Heart left ventricle (tissue), 16 donors: ENCODE results near the gene SNX8. TPM values are rescaled to one million over a fixed set of nuclear protein-coding genes. Genes with fewer than 3 reads are reported as not detected.

ENCODE experiments used
- ATAC-seq, 4 donors: fragments of 200-7000 bp; cut with Tn5 transposase; one replicate each; pipeline ENCODE4 v1.9.1; 2020 to 2022; ENCODE audit warnings: moderate library complexity in 4 of 4, mild to moderate bottlenecking in 3 of 4, moderate number of reproducible peaks in 1 of 4
- DNase-seq, 5 donors: peaks; one replicate each; pipeline ENCODE4 v3.0.0-alpha.2; 2020
- H3K27ac ChIP-seq, 12 donors: fragments of 200-600 bp; sonication (generic) in 4 of 12; one replicate each; pipeline versions ENCODE4 v1.5.0 to v1.8.0; 2016 to 2022; ENCODE audit warnings: mild to moderate bottlenecking in 2 of 12
- H3K27me3 ChIP-seq, 9 donors: fragments of 200-600 bp; sonication (generic) in 2 of 9; one replicate each; pipeline versions ENCODE4 v1.5.1 to v1.8.0; 2016 to 2022; ENCODE audit warnings: mild to moderate bottlenecking in 3 of 9
- H3K36me3 ChIP-seq, 9 donors: fragments of 200-600 bp; sonication (generic) in 2 of 9; one replicate each; pipeline versions ENCODE4 v1.5.0 to v1.8.0; 2018 to 2022; ENCODE audit warnings: mild to moderate bottlenecking in 2 of 9
- H3K4me1 ChIP-seq, 12 donors: fragments of 200-600 bp; sonication (generic) in 4 of 12; one replicate each; pipeline versions ENCODE4 v1.5.0 to v1.8.0; 2016 to 2022; ENCODE audit warnings: mild to moderate bottlenecking in 3 of 12
- H3K4me3 ChIP-seq, 12 donors: fragments of 200-600 bp; sonication (generic) in 4 of 12; one replicate each; pipeline versions ENCODE4 v1.5.0 to v1.8.0; 2017 to 2022; ENCODE audit warnings: mild to moderate bottlenecking in 9 of 12, moderate library complexity in 4 of 12
- H3K9me3 ChIP-seq, 12 donors: fragments of 200-600 bp; sonication (generic) in 4 of 12; one replicate each; pipeline versions ENCODE4 v1.5.0 to v1.8.0; 2016 to 2022; ENCODE audit warnings: mild to moderate bottlenecking in 1 of 12
- POLR2A ChIP-seq, 2 donors: fragments of 450-650 bp; IDR thresholded peaks; one replicate each; pipeline ENCODE4 v1.6.1; 2017; ENCODE audit warnings: antibody characterized with exemption in 2 of 2, mild to moderate bottlenecking in 2 of 2, moderate library complexity in 2 of 2
- WGBS, 4 donors: extraction: QIAGEN DNeasy Blood & Tissue Kit in 2 of 4; methylation state at CpG; one replicate each; pipeline versions ENCODE4 v1.1.5 to v1.1.7; 2013 to 2018; 5-methylcytosine and 5-hydroxymethylcytosine counted together
- intact Hi-C, 10 donors: fragments of 100-400 bp; cut with DNase I; formaldehyde crosslinking; loops; one replicate each; pipeline versions ENCODE4 v1.11.1 to v1.14.2; 2022
- microRNA-seq, 4 donors: library from miRNA; unstranded; fragments of <30 nt; microRNA quantifications; one replicate each; pipeline versions ENCODE4 to v1.2.0, GENCODE V29; 2017 to 2020
- polyA plus RNA-seq, 2 donors: library from polyadenylated mRNA; stranded (reverse); fragments of 200-250 nt; gene quantifications; one replicate each; pipeline ENCODE4 v1.2.3, GENCODE V29; 2013
- total RNA-seq, 9 donors: library from RNA; depleted of rRNA in 2 of 9; stranded (reverse); fragments of >200 nt in 2 of 9; fragmentation: NEBNext Ultra II Directional in 3 of 9; extraction: Animal tissue kit (Norgen Biotek cat#: 25700) in 3 of 9; gene quantifications; one replicate each; pipeline versions ENCODE4 v1.1.0 to v1.2.4, GENCODE V29; 2016 to 2023
- TF ChIP-seq, protein P1 (sequence below), 12 donors: fragments of 200-600 bp; sonication (generic) in 4 of 12; IDR thresholded peaks; one replicate each; pipeline versions ENCODE4 v1.5.0 to v1.8.0; 2018 to 2022; ENCODE audit warnings: antibody characterized with exemption in 12 of 12, mild to moderate bottlenecking in 5 of 12
- donor health status: ischemic (EF 13 %, LVEDD 7.1; RV severe dilation, severe dysfunction).
- donor health status: healthy with polysubstance abuse.
- donor health status: DM: no; HTN: yes; CAD: no.
- donor health status: DM: no; HTN: no; CAD: no.
- donor health status: ischemic (EF 25% LVEDD 6.9; RV normal size, moderate dysfunction).
- donor health status: ischemic (EF 25% LVEDD 5.7; RV mildly dilated, moderate dysfunction).
- donor health status: healthy.
- donor health status: DM: yes; HTN: yes; CAD: no.
- donor health status: ischemic (EF 35%, LVEDD 5.7; RV mildly dilated, moderate dysfunction).
- donor health status: nonischemic (EF 11% LVEDD 7.7; RV severe dilation, severe dysfunction).
- donor health status: DM: yes; HTN: yes; CAD: no.
- donor health status: PGD.
- donor health status: ischemic (EF 29% LVEDD 5.4; RV normal size, mild dysfunction).
- donor health status: nonischemic (EF 23%, LVEDD 6.1; RV moderate dilation, normal function).

SNX8 gene
- total and polyA plus RNA-seq, 11 donors, result 5.4 to 44.6 (median 19.4) TPM

DNA sequence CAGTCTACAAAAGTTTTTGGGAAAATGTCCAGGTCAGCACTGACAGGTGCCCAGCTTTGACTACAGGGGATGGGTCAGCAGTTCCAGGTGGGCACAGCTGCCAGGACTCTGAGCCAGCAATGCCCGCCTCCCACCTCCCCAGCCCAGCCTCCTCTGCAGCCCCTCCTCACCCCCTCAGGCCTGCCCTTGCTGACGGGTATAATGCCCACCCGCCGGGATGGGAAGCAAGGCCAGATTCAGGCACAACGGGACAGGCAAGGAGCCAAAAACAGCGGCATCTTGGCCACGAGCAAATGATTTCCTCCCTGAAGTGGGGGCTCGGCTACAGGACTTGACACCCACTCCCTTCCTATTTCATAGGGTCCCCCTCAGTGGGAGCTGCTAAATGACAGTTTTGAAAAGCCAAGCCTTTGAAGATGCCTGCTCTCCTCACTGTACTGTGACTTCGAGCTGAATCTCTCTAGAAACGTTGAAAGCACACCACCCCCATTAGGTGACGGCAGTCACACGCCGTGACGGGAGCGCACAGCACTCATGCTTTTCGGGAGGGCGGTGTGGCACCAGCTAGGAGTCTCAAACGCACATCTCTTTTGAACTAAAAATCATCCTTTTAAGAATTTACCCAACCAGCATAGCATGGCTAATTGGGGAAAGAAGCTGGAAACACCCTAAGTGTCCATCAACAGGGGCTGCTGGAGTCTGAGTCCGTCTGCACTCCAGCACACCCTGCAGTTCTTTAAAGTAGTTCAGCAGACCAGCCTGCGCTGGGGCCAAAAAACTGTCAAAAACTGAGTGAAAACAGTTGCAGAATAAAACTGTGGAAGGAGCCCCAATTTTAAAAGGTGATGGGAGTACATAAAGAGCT, 111.1 kb downstream of the SNX8 start:
- peak in 1 of 4 donors; percentile 50 for ATAC-seq
- 75 to 82% (median 78%) methylated on average over 19 to 20 of the region's 20 CpGs for WGBS, 4 donors
- peaks cover 0 to 11% (median 6%) of the 10 kb centered on the region in 12 donors for H3K4me1 ChIP-seq
- H3K27me3 ChIP-seq, result no peaks in the 10 kb centered on the region
- peak in 2 of 5 donors; percentile 16 to 36 for DNase-seq
- no peak overlapping the region for H3K4me3 ChIP-seq
- intact Hi-C loops, result loop anchor here in 7 of 10 donors (5.0 to 10.0 kb wide), 4 partner anchors 288 to 541 kb away; no protein-coding TSS in a partner anchor
- peaks cover 0 to 31% (median 19%) of the 10 kb centered on the region in 9 donors for H3K36me3 ChIP-seq
- H3K27ac ChIP-seq, result peak overlapping the region in 1 of 12 donors; percentile 5
- TF ChIP-seq, protein P1, sequence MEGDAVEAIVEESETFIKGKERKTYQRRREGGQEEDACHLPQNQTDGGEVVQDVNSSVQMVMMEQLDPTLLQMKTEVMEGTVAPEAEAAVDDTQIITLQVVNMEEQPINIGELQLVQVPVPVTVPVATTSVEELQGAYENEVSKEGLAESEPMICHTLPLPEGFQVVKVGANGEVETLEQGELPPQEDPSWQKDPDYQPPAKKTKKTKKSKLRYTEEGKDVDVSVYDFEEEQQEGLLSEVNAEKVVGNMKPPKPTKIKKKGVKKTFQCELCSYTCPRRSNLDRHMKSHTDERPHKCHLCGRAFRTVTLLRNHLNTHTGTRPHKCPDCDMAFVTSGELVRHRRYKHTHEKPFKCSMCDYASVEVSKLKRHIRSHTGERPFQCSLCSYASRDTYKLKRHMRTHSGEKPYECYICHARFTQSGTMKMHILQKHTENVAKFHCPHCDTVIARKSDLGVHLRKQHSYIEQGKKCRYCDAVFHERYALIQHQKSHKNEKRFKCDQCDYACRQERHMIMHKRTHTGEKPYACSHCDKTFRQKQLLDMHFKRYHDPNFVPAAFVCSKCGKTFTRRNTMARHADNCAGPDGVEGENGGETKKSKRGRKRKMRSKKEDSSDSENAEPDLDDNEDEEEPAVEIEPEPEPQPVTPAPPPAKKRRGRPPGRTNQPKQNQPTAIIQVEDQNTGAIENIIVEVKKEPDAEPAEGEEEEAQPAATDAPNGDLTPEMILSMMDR (IDR thresholded peaks at IDR 0.05), result no peak
- TF ChIP-seq POLR2A (IDR thresholded peaks at IDR 0.05), result no peak
- H3K9me3 ChIP-seq, result no peaks in the 10 kb centered on the region

DNA sequence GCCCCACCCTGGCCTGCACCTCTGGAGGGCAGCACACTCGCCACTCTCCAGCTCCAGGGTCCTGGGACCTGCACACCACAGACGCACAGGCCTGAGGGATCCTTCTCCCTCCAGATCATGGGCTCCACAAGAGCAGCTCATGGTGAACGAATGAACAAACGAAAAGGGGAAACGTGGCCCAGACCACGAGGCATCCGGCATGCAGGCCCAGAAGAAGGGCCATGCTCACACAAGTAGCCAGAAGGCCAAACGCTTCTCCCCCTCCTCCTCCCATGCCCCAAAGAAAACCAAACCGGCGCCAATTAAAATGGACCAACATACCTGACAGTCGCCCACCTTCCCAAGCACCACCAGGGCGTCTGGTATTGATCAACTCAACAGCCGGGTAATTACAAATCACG, 111.9 kb downstream of the SNX8 start:
- 90 to 95% (median 92%) methylated on average over 14 of the region's 14 CpGs for WGBS, 4 donors
- intact Hi-C loops, result loop anchor here in 7 of 10 donors (5.0 to 10.0 kb wide), 4 partner anchors 288 to 540 kb away; no protein-coding TSS in a partner anchor
- TF ChIP-seq, protein P1 (IDR thresholded peaks at IDR 0.05), result no peak
- no peak for TF ChIP-seq POLR2A (IDR thresholded peaks at IDR 0.05)
- no peaks in the 10 kb centered on the region for H3K9me3 ChIP-seq
- ATAC-seq (no peak), DNase-seq (peak in 1 of 5 donors; percentile 44)
- no peak overlapping the region for H3K4me3 ChIP-seq
- peaks cover 0 to 17% (median 6%) of the 10 kb centered on the region in 12 donors for H3K4me1 ChIP-seq
- H3K27ac ChIP-seq, result no peak overlapping the region
- H3K27me3 ChIP-seq, result no peaks in the 10 kb centered on the region
- peaks cover 0 to 23% (median 11%) of the 10 kb centered on the region in 9 donors for H3K36me3 ChIP-seq

Small RNA genes lying within 50 kb of the gene (microRNA-seq; reads per million reads assigned to microRNA genes)
- gene MIR6836, result 0 to 0.38 (median 0.10) reads per million in 4 donors

Other genes with a start within 250 kb of the SNX8 start
- 10 to 100 TPM; 11.1 to 29.7 (median 19.3) TPM for gene MAD1L1, start 81.5 kb downstream of the SNX8 start, total RNA-seq
- 10 to 100 TPM; 21.8 to 25.3 TPM for gene MAD1L1, start 81.5 kb downstream of the SNX8 start, polyA plus RNA-seq
- gene MRM2, start 72.2 kb downstream of the SNX8 start, total RNA-seq, result 10 to 100 TPM; 14.2 to 22.3 (median 20.3) TPM
- gene MRM2, start 72.2 kb downstream of the SNX8 start, polyA plus RNA-seq, result 10 to 100 TPM; 18.8 to 31.5 TPM
- 10 to 100 TPM in 8 of 9 donors, 1 to 10 TPM in 1; 9.8 to 18.4 (median 12.1) TPM for gene NUDT1, start 72.2 kb downstream of the SNX8 start, total RNA-seq
- 10 to 100 TPM; 18.9 to 23.7 TPM for gene NUDT1, start 72.2 kb downstream of the SNX8 start, polyA plus RNA-seq
- 10 to 100 TPM; 57.4 to 95.7 (median 72.4) TPM for gene EIF3B, start 40.4 kb upstream of the SNX8 start, total RNA-seq
- gene EIF3B, start 40.4 kb upstream of the SNX8 start, polyA plus RNA-seq, result 100 to 1,000 TPM in 1 of 2 donors, 10 to 100 TPM in 1; 35.4 to 114 TPM
- gene CHST12, start 89.2 kb upstream of the SNX8 start, total RNA-seq, result 10 to 100 TPM; 12.7 to 20.7 (median 15.6) TPM
- gene CHST12, start 89.2 kb upstream of the SNX8 start, polyA plus RNA-seq, result 10 to 100 TPM; 12.5 to 14.7 TPM
- gene GRIFIN, start 162.0 kb upstream of the SNX8 start, total RNA-seq, result not detected
- gene GRIFIN, start 162.0 kb upstream of the SNX8 start, polyA plus RNA-seq, result not detected
- gene LFNG, start 205.3 kb upstream of the SNX8 start, total RNA-seq, result 10 to 100 TPM in 3 of 9 donors, 1 to 10 TPM in 6; 3.1 to 22.8 (median 7.7) TPM
- gene LFNG, start 205.3 kb upstream of the SNX8 start, polyA plus RNA-seq, result 1 to 10 TPM; 5.4 to 5.7 TPM
- gene BRAT1, start 241.1 kb upstream of the SNX8 start, total RNA-seq, result 10 to 100 TPM; 10.9 to 27.8 (median 14.9) TPM
- 10 to 100 TPM; 13.8 to 17.8 TPM for gene BRAT1, start 241.1 kb upstream of the SNX8 start, polyA plus RNA-seq
- gene IQCE, start 244.5 kb upstream of the SNX8 start, total RNA-seq, result 10 to 100 TPM in 5 of 9 donors, 1 to 10 TPM in 4; 8.0 to 14.1 (median 10.3) TPM
- 10 to 100 TPM in 1 of 2 donors, 1 to 10 TPM in 1; 5.0 to 10.8 TPM for gene IQCE, start 244.5 kb upstream of the SNX8 start, polyA plus RNA-seq